Astrocyte (in vitro differentiated cells and primary cell): ENCODE results near the gene ERICH6. TPM values are rescaled to one million over a fixed set of nuclear protein-coding genes. Genes with fewer than 3 reads are reported as not detected.

ENCODE experiments used
- DNase-seq: peaks from one replicate; pipeline ENCODE4 v3.0.0-alpha.2; 2010; ENCODE audit warnings: low read depth
- FAIRE-seq: peaks from 2 replicates; lab custom pipeline; 2011; peaks lifted over from hg19 to GRCh38; lab: Jason Lieb, UNC
- H2AFZ ChIP-seq: 2 replicates; pipeline ENCODE4 v1.6.0; 2012; ENCODE audit warnings: low read depth, low read length, inconsistent platforms
- H3K27ac ChIP-seq: 2 replicates; pipeline ENCODE4 v1.5.1; 2011; ENCODE audit warnings: low read depth, low read length, inconsistent platforms
- H3K27me3 ChIP-seq: 2 replicates; pipeline ENCODE4 v1.6.0; 2011; ENCODE audit warnings: low read length, inconsistent platforms; ENCODE audit not compliant: insufficient read depth
- H3K36me3 ChIP-seq: 2 replicates; pipeline ENCODE4 v1.5.1; 2011; ENCODE audit warnings: low read length, inconsistent platforms; ENCODE audit not compliant: insufficient read depth
- H3K4me1 ChIP-seq: 2 replicates; pipeline ENCODE4 v1.5.1; 2011; ENCODE audit warnings: low read length, inconsistent platforms; ENCODE audit not compliant: insufficient read depth
- H3K4me2 ChIP-seq: 2 replicates; pipeline ENCODE4 v1.6.0; 2012; ENCODE audit warnings: low read length, inconsistent platforms
- H3K4me3 ChIP-seq: 2 replicates; pipeline ENCODE4 v1.5.1; 2011; ENCODE audit warnings: low read depth, mild to moderate bottlenecking, low read length, inconsistent platforms; ENCODE audit not compliant: insufficient read depth
- H3K79me2 ChIP-seq: 2 replicates; pipeline ENCODE4 v1.6.0; 2012; ENCODE audit warnings: mild to moderate bottlenecking, low read length, inconsistent platforms; ENCODE audit not compliant: insufficient read depth
- H3K9ac ChIP-seq: 2 replicates; pipeline ENCODE4 v1.6.0; 2012; ENCODE audit warnings: mild to moderate bottlenecking, low read length, inconsistent platforms
- H3K9me3 ChIP-seq: 2 replicates; pipeline ENCODE4 v1.5.1; 2012; ENCODE audit warnings: low read depth, mild to moderate bottlenecking, low read length, inconsistent platforms; ENCODE audit not compliant: insufficient read depth
- H4K20me1 ChIP-seq: 2 replicates; pipeline ENCODE4 v1.6.0; 2012; ENCODE audit warnings: low read length, inconsistent platforms; ENCODE audit not compliant: insufficient read depth
- H3K27ac Mint-ChIP-seq: one replicate; pipeline ENCODE4 v1.8.0; 2021; ENCODE audit warnings: mild to moderate bottlenecking, mixed read lengths; ENCODE audit not compliant: unreplicated experiment
- H3K27me3 Mint-ChIP-seq: one replicate; pipeline ENCODE4 v1.8.0; 2021; ENCODE audit warnings: low read depth, mixed read lengths; ENCODE audit not compliant: unreplicated experiment
- H3K36me3 Mint-ChIP-seq: one replicate; pipeline ENCODE4 v1.8.0; 2021; ENCODE audit warnings: low read depth, mixed read lengths; ENCODE audit not compliant: unreplicated experiment
- H3K4me1 Mint-ChIP-seq: one replicate; pipeline ENCODE4 v1.8.0; 2021; ENCODE audit warnings: low read depth, mixed read lengths; ENCODE audit not compliant: unreplicated experiment
- H3K4me3 Mint-ChIP-seq: one replicate; pipeline ENCODE4 v1.8.0; 2021; ENCODE audit warnings: mild to moderate bottlenecking, moderate library complexity, mixed read lengths; ENCODE audit not compliant: unreplicated experiment
- H3K9me3 Mint-ChIP-seq: one replicate; pipeline ENCODE4 v1.8.0; 2021; ENCODE audit warnings: mild to moderate bottlenecking, mixed read lengths; ENCODE audit not compliant: unreplicated experiment
- EZH2 ChIP-seq: IDR thresholded peaks from 2 replicates; pipeline ENCODE4 v1.6.1; 2012; ENCODE audit warnings: mild to moderate bottlenecking, low read length, inconsistent platforms; ENCODE audit not compliant: insufficient read depth
- total RNA-seq: library from RNA; stranded (reverse); gene quantifications from 2 replicates; pipeline ENCODE4 v1.2.1, GENCODE V29; 2021
- TF ChIP-seq, protein P1 (sequence below): IDR thresholded peaks from 2 replicates; pipeline ENCODE4 v1.5.1; 2011; ENCODE audit warnings: low read depth, mild to moderate bottlenecking, inconsistent platforms, low read length, moderate library complexity; ENCODE audit not compliant: insufficient read depth

Gene ERICH6
- total RNA-seq, 1 donor from 2014 or later: 0.09 TPM

DNA sequence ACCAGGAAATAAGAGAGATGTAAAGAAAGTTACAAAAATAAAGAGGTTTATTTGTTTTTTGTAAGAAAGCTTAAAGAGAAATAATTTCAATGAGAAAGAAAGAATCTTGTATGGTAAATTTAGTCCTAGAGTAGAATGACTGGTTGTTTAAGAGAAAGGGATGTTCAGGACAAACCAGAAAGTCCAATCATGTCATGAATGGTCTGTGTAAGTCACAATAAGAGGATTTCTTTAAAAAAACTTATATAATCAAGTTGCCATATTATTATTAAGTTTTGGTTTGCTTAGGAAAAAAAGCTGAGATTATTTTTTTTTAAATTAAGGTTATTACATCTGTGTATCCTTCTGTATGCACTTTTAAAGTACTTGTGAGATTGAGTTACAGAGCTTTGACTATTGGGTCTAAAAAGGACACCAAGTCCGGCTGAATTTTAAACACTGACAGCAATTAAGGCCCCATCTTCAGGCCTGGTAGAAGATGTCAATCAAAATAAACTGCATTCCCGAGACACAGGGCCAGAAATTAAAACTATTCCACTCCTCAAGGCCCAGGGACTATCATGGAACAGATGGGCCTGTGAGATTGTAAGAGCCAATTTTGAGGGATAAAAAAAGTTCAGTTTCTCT lies 12.2 kb downstream of the ERICH6 start:
- FAIRE-seq: no peak
- H3K36me3 Mint-ChIP-seq: no peaks in the 10 kb centered on the region
- H3K27me3 Mint-ChIP-seq: no peaks in the 10 kb centered on the region

DNA sequence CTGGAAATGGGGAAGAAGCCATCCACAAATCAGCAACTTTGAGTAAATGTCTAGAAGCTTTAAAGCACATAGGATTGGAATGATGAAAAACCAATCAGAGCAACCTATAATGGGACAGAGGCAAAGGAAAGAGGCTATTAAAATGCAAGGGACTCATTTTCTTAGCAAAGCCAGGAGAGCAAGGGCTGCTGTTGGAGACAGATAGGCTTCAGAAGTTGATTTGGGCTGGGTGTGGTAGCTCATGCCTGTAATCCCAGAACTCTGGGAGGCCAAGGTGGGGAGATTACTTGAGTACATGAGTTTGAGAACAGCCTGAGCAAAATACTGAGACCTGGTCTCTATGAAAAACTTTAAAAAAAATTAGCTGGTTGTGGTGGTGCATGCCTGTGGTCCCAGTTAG lies 16.1 kb downstream of the ERICH6 start:
- Mint-ChIP-seq H3K9me3 (peaks cover 8% of the 10 kb centered on the region), H3K27me3 (no peaks in the 10 kb centered on the region)

More for the DNA sequence above, 12.2 kb downstream of the ERICH6 start:
- peaks cover 17% of the 10 kb centered on the region for H3K9me3 Mint-ChIP-seq
- Histone ChIP-seq H3K27ac (no peak overlapping the region), H3K9ac (no peak overlapping the region), H3K4me1 (no peaks in the 10 kb centered on the region), H4K20me1 (no peaks in the 10 kb centered on the region), H2AFZ (no peak overlapping the region), H3K9me3 (peaks cover 5% of the 10 kb centered on the region), H3K27me3 (no peaks in the 10 kb centered on the region), H3K4me3 (no peak overlapping the region), H3K79me2 (no peaks in the 10 kb centered on the region), H3K4me2 (no peak overlapping the region), H3K36me3 (no peaks in the 10 kb centered on the region)
- no peak overlapping the region for H3K27ac Mint-ChIP-seq
- no peak for TF ChIP-seq EZH2
- TF ChIP-seq, protein P1, sequence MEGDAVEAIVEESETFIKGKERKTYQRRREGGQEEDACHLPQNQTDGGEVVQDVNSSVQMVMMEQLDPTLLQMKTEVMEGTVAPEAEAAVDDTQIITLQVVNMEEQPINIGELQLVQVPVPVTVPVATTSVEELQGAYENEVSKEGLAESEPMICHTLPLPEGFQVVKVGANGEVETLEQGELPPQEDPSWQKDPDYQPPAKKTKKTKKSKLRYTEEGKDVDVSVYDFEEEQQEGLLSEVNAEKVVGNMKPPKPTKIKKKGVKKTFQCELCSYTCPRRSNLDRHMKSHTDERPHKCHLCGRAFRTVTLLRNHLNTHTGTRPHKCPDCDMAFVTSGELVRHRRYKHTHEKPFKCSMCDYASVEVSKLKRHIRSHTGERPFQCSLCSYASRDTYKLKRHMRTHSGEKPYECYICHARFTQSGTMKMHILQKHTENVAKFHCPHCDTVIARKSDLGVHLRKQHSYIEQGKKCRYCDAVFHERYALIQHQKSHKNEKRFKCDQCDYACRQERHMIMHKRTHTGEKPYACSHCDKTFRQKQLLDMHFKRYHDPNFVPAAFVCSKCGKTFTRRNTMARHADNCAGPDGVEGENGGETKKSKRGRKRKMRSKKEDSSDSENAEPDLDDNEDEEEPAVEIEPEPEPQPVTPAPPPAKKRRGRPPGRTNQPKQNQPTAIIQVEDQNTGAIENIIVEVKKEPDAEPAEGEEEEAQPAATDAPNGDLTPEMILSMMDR: no peak
- H3K4me1 Mint-ChIP-seq: no peaks in the 10 kb centered on the region
- no peak for DNase-seq
- H3K4me3 Mint-ChIP-seq: no peak overlapping the region

More for the DNA sequence above, 16.1 kb downstream of the ERICH6 start:
- Histone ChIP-seq H3K4me1 (no peaks in the 10 kb centered on the region), H3K27ac (no peak overlapping the region), H3K4me2 (no peak overlapping the region), H3K27me3 (no peaks in the 10 kb centered on the region), H3K79me2 (no peaks in the 10 kb centered on the region), H3K9me3 (peaks cover 2% of the 10 kb centered on the region), H3K4me3 (no peak overlapping the region), H3K36me3 (no peaks in the 10 kb centered on the region), H2AFZ (no peak overlapping the region), H4K20me1 (no peaks in the 10 kb centered on the region), H3K9ac (no peak overlapping the region)
- FAIRE-seq (no peak), DNase-seq (no peak)
- H3K36me3 Mint-ChIP-seq: peaks cover 2% of the 10 kb centered on the region
- no peak overlapping the region for H3K4me3 Mint-ChIP-seq
- TF ChIP-seq, protein P1: no peak
- no peak for TF ChIP-seq EZH2
- H3K27ac Mint-ChIP-seq: no peak overlapping the region
- H3K4me1 Mint-ChIP-seq: no peaks in the 10 kb centered on the region
